GM10847 (cell line): ENCODE data around the gene RAB17.

Experiments
- POLR2A ChIP-seq: IDR thresholded peaks from 2 replicates; pipeline ENCODE4 v1.6.1; 2011; ENCODE audit not compliant: insufficient read length; ENCODE audit errors: extremely low read depth

The RAB17 gene

DNA sequence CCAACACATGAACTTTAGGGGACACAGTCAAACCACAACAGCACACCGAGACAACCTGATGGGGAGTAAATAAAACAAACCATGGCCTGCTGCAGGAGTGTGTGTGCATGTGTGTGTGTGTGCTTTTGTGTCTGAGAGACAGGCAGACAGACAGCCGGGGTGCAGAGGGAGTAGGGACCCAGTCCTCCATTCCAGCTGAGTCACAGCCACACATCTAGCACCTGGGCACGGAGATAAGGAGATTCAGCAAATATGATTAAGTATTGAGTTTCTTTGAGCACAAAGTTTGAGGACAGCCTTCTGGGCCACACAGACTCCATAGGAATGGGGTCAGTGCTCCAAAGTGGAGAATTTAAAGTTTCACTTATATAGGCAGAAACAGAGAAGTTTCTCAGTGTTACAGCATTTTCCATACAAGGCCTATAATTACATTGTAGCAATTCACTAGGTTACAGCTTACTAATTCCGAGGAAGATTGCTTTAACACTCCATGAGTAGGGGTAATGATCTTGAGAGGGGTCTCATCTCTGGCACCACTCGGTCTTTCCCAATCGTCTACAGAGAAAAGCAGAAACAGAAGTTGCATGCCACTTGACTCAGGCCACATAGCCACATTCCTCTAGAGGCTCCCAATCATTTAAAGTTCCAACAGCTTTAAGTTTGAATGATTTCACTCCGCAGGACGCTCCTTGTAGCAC lies 55.0 kb downstream of the RAB17 start:
- TF ChIP-seq POLR2A, result no peak

DNA sequence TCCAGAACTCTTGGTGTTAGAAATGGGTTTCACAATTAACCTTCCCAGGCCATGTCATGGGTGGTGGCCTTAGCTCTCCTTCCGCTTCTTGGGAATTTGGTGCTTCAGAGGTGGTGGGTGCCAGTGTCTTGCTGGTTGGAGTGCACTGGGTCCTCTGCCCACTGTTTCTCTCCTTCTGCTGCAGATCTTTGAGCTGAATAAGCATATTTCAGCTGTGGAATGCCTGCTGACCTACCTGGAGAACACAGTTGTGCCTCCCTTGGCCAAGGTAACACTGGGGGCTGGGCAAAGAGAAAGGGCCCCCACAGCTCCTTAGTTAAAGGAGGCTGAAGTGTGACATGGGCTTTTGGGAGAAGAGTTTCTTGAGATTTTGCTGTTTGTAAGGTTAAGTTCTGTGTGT lies 56.2 kb downstream of the RAB17 start:
- TF ChIP-seq POLR2A, result no peak

- TF ChIP-seq POLR2A, result no peak
These were observed 56.8 kb downstream of the RAB17 start for GRCh38 chr2:237533668-237534161.

DNA sequence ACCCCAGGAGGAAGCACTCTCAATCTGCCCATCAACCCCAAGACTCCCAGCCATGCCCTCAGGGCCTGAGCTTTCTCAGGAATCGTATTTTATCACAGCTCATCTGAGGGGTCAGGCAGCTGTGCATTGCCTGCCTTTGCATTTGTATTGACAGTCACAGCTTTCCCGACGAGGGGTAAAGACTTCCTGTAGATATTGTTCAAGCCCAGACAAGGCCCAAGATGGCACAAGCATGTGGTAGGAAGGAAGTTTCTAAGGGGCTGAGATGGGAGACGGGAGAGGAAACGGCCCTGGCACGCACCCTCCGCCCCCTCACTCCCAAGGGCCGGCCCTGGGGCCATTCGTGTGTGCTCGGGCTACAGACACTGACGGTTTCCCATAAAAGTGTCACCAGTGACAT lies 58.4 kb downstream of the RAB17 start:
- TF ChIP-seq POLR2A, result no peak

GRCh38 chr2:237530472-237531433 lies 59.8 kb downstream of the RAB17 start:
- TF ChIP-seq POLR2A, result no peak

GRCh38 chr2:237529452-237530402 lies 60.8 kb downstream of the RAB17 start:
- TF ChIP-seq POLR2A, result no peak

- TF ChIP-seq POLR2A, result no peak
These were observed 62.8 kb downstream of the RAB17 start for GRCh38 chr2:237527766-237528165.

DNA sequence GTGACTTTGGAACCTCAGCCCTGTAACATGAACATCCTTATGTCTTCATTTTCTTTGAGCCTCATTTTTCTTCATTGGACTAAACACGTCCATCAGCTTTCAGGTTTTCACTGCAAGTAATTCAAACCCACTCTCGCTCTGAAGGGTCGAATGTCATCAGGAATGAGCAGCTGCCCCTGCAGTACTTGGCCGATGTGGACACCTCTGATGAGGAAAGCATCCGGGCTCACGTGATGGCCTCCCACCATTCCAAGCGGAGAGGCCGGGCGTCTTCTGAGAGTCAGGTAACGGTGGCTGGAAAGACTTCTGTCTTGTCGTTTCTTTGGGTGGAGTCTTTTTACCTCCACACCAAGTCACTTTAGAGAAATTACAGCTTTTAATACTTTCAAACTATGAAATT lies 63.3 kb downstream of the RAB17 start:
- TF ChIP-seq POLR2A, result no peak

- no peak for TF ChIP-seq POLR2A
These were observed 64.9 kb downstream of the RAB17 start for GRCh38 chr2:237525559-237526157.

DNA sequence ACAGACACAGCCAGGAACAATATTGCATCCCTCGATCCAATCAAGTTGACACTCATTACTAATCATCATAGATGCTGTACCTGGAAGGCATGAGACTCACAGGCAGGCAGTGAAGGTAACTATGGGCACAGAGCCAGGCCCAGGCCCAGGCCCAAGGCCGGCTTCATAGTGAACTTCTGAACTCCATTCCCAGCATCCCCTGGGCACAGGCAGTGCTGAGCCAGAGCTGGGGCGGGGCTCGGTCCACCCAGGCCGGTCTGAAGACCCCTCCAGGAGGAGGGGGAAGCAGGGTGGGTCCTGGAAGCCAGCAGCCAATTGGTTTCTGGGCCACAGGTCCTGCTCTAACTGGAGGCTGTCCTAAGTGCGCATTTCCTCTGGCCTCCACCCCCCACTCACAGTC lies 65.9 kb downstream of the RAB17 start:
- no peak for TF ChIP-seq POLR2A
